SK-N-SH (cell line): ENCODE data around the gene CD300LB. TPM values are rescaled to one million over a fixed set of nuclear protein-coding genes. Genes with fewer than 3 reads are reported as not detected.

ENCODE experiments used
- CTCF ChIA-PET: fragments of 300-600, 350-600 bp; formaldehyde crosslinking; extraction: SDS; loops from one replicate; lab custom pipeline; 2021; lab: Yijun Ruan, JAX
- POLR2A ChIA-PET: fragments of 350-600 bp; sonication (Branson Sonifier 250); formaldehyde crosslinking; extraction: SDS; loops from one replicate; lab custom pipeline; 2020; ENCODE audit warnings: antibody characterized with exemption, inconsistent platforms; lab: Yijun Ruan, JAX
- DNase-seq: peaks from one replicate; pipeline ENCODE4 v3.0.0; 2012
- H2AFZ ChIP-seq: fragments of 200-600 bp; sonication (generic); 2 replicates; pipeline ENCODE4 v1.8.1; 2016; ENCODE audit warnings: antibody characterized with exemption, mild to moderate bottlenecking, low read depth
- H3F3A ChIP-seq: fragments of 200-600 bp; sonication (generic); replicated peaks from 2 replicates; pipeline ENCODE3; 2016; ENCODE audit warnings: antibody characterized with exemption, mild to moderate bottlenecking; ENCODE audit not compliant: insufficient read depth
- H3K27ac ChIP-seq, 2 experiments: fragments of 200-500 bp in 1 of 2; fragments of 200-600 bp in 1 of 2; sonication (Bioruptor generic) in 1 of 2; sonication (generic), shearing (Covaris generic) in 1 of 2; 2 replicates each; pipeline versions ENCODE4 v1.5.1 to v1.6.1; 2014 to 2016; ENCODE audit warnings: low read depth in 2 of 2, inconsistent platforms in 1 of 2, low read length in 1 of 2, mild to moderate bottlenecking in 1 of 2, mixed read lengths in 1 of 2
- H3K27me3 ChIP-seq: fragments of 200-600 bp; sonication (generic), shearing (Covaris generic); 2 replicates; pipeline ENCODE4 v1.6.1; 2016; ENCODE audit warnings: mixed run types; ENCODE audit not compliant: insufficient read depth
- H3K36me3 ChIP-seq, 2 experiments: fragments of 200-500 bp in 1 of 2; fragments of 200-600 bp in 1 of 2; sonication (Bioruptor generic) in 1 of 2; sonication (generic) in 1 of 2; replicated peaks in 1 of 2; 2 replicates each; pipeline versions ENCODE3 to v1.5.1; 2014 to 2016; ENCODE audit warnings: low read length in 1 of 2, mild to moderate bottlenecking in 1 of 2; ENCODE audit not compliant: insufficient read depth in 2 of 2, control insufficient read depth in 1 of 2
- H3K4me1 ChIP-seq, 2 experiments: fragments of 200-500 bp in 1 of 2; fragments of 200-600 bp in 1 of 2; sonication (Bioruptor generic) in 1 of 2; sonication (generic), shearing (Covaris generic) in 1 of 2; 2 replicates each; pipeline versions ENCODE4 v1.5.1 to v1.6.1; 2014 to 2016; ENCODE audit warnings: low read depth in 1 of 2, low read length in 1 of 2, mixed run types in 1 of 2; ENCODE audit not compliant: insufficient read depth in 2 of 2, control insufficient read depth in 1 of 2
- H3K4me2 ChIP-seq: fragments of 200-600 bp; sonication (generic), shearing (Covaris generic); 2 replicates; pipeline ENCODE4 v1.6.1; 2017; ENCODE audit warnings: mixed run types
- H3K4me3 ChIP-seq, 2 experiments: fragments of 200-500 bp in 1 of 2; fragments of 200-600 bp in 1 of 2; sonication (Bioruptor generic) in 1 of 2; sonication (generic), shearing (Covaris generic) in 1 of 2; 2 replicates each; pipeline versions ENCODE4 v1.5.1 to v1.8.1; 2014 to 2016; ENCODE audit warnings: low read depth in 2 of 2, inconsistent platforms in 1 of 2, low read length in 1 of 2, mild to moderate bottlenecking in 1 of 2, mixed read lengths in 1 of 2, moderate library complexity in 1 of 2
- H3K79me2 ChIP-seq: fragments of 200-600 bp; sonication (generic); 2 replicates; pipeline ENCODE4 v1.8.1; 2017; ENCODE audit warnings: mild to moderate bottlenecking; ENCODE audit not compliant: insufficient read depth
- H3K9ac ChIP-seq: fragments of 200-600 bp; sonication (generic); 2 replicates; pipeline ENCODE4 v1.6.1; 2017; ENCODE audit warnings: mixed run types
- H3K9me2 ChIP-seq: fragments of 200-600 bp; sonication (generic); 2 replicates; pipeline ENCODE4 v1.6.1; 2017; ENCODE audit warnings: mixed run types
- H3K9me3 ChIP-seq: fragments of 200-600 bp; sonication (generic); 2 replicates; pipeline ENCODE4 v1.6.1; 2017; ENCODE audit warnings: mixed run types, mild to moderate bottlenecking, moderate library complexity
- H4K20me1 ChIP-seq: fragments of 200-600 bp; sonication (generic); 2 replicates; pipeline ENCODE4 v1.6.1; 2017; ENCODE audit warnings: mild to moderate bottlenecking, mixed run types; ENCODE audit not compliant: insufficient read depth
- CHD2 ChIP-seq: fragments of 150-350 bp; IDR thresholded peaks from 2 replicates; pipeline ENCODE4 v1.6.1; 2018; ENCODE audit warnings: low read length; ENCODE audit not compliant: partially characterized antibody
- CTCF ChIP-seq: fragments of 200-600 bp; sonication (generic); IDR thresholded peaks from 2 replicates; pipeline ENCODE4 v1.6.1; 2017; ENCODE audit warnings: antibody characterized with exemption, mild to moderate bottlenecking, moderate library complexity
- ELF1 ChIP-seq: IDR thresholded peaks from 2 replicates; pipeline ENCODE4 v1.4.0; 2012
- EZH2phosphoT487 ChIP-seq: fragments of 200-600 bp; sonication (generic); IDR thresholded peaks from 2 replicates; pipeline ENCODE4 v1.6.1; 2017; ENCODE audit warnings: low read depth, mixed run types, mild to moderate bottlenecking, antibody characterized with exemption, moderate library complexity, borderline replicate concordance
- FOXJ3 ChIP-seq: sonication (generic); formaldehyde crosslinking; IDR thresholded peaks from 2 replicates; pipeline ENCODE4 v1.5.1; 2020; ENCODE audit warnings: mild to moderate bottlenecking, missing genetic modification reagents
- FOXM1 ChIP-seq: IDR thresholded peaks from 2 replicates; pipeline ENCODE4 v1.4.0; 2012; ENCODE audit warnings: low read depth, mild to moderate bottlenecking
- GABPA ChIP-seq: IDR thresholded peaks from 2 replicates; pipeline ENCODE4 v1.4.0; 2012; ENCODE audit warnings: low read depth, mild to moderate bottlenecking
- GATA2 ChIP-seq: sonication (generic); formaldehyde crosslinking; IDR thresholded peaks from 2 replicates; pipeline ENCODE4 v1.5.0; 2020; ENCODE audit warnings: mild to moderate bottlenecking, missing genetic modification reagents
- MXI1 ChIP-seq: IDR thresholded peaks from 2 replicates; pipeline ENCODE4 v1.6.1; 2012; ENCODE audit warnings: mild to moderate bottlenecking, low read depth, low read length, improper control_type of control experiment
- NFIC ChIP-seq: IDR thresholded peaks from 2 replicates; pipeline ENCODE4 v1.4.0; 2012; ENCODE audit warnings: borderline replicate concordance
- PBX3 ChIP-seq: IDR thresholded peaks from 2 replicates; pipeline ENCODE4; 2012
- RAD21 ChIP-seq: IDR thresholded peaks from 2 replicates; pipeline ENCODE4 v1.6.1; 2012; ENCODE audit warnings: mild to moderate bottlenecking, low read length
- YY1 ChIP-seq: IDR thresholded peaks from 2 replicates; pipeline ENCODE4 v1.4.0; 2012; ENCODE audit warnings: low read depth, mild to moderate bottlenecking
- WGBS: methylation state at CpG from one replicate; pipeline ENCODE4 v1.1.6; 2017; ENCODE audit warnings: low lambda C conversion rate; 5-methylcytosine and 5-hydroxymethylcytosine counted together
- polyA plus RNA-seq, 3 experiments: library from polyadenylated mRNA; depleted of rRNA; stranded (reverse); fragments of >200 nt; gene quantifications; 2 replicates each; pipeline ENCODE4 v1.2.3, GENCODE V29; 2012

CD300LB gene
- polyA plus RNA-seq, 1 of the 3 experiments (the other 2 are of a cell fraction): not detected

GRCh38 chr17:74529243-74529642, 2.0 kb downstream of the CD300LB start:
- H3K9me2 ChIP-seq: no peaks in the 10 kb centered on the region
- no peaks in the 10 kb centered on the region for H3K4me1 ChIP-seq
- no peaks in the 10 kb centered on the region for H3K27me3 ChIP-seq
- H3K27ac ChIP-seq: no peak overlapping the region
- H2AFZ ChIP-seq: no peak overlapping the region
- no peaks in the 10 kb centered on the region for H4K20me1 ChIP-seq
- no peaks in the 10 kb centered on the region for H3K36me3 ChIP-seq
- POLR2A ChIA-PET: no interaction called here
- CTCF ChIA-PET: interaction anchor here (1.0 to 4.2 kb wide), 7 partner anchors 36 to 330 kb away, joined by 3 to 23 read pairs (median 5); partner anchors contain the start of gene CD300H
- DNase-seq: no peak
- no peaks in the 10 kb centered on the region for H3K79me2 ChIP-seq
- no peak overlapping the region for H3K4me3 ChIP-seq
- 0% methylated on average over 5 of the region's 5 CpGs for WGBS
- no peaks in the 10 kb centered on the region for H3F3A ChIP-seq
- H3K9me3 ChIP-seq: no peaks in the 10 kb centered on the region
- H3K4me2 ChIP-seq: no peak overlapping the region
- no peak overlapping the region for H3K9ac ChIP-seq
- no peak for TF ChIP-seq GABPA

GRCh38 chr17:74528491-74529199, 2.6 kb downstream of the CD300LB start:
- ChIA-PET CTCF (interaction anchor here (1.4 to 3.1 kb wide), 4 partner anchors 35 to 149 kb away, joined by 3 to 14 read pairs (median 6); partner anchors contain the start of gene CD300H), POLR2A (no interaction called here)
- TF ChIP-seq CTCF: no peak
- no peak for TF ChIP-seq EZH2phosphoT487
- no peak for TF ChIP-seq YY1
- no peak for TF ChIP-seq FOXM1
- no peak overlapping the region for H3K4me2 ChIP-seq
- H3K9me3 ChIP-seq: no peaks in the 10 kb centered on the region
- H3K27ac ChIP-seq: no peak overlapping the region
- no peaks in the 10 kb centered on the region for H3K36me3 ChIP-seq
- DNase-seq: no peak
- H2AFZ ChIP-seq: no peak overlapping the region
- H3F3A ChIP-seq: no peaks in the 10 kb centered on the region
- H3K79me2 ChIP-seq: no peaks in the 10 kb centered on the region
- no peak overlapping the region for H3K4me3 ChIP-seq
- 12% methylated on average over 8 of the region's 8 CpGs for WGBS
- H4K20me1 ChIP-seq: no peaks in the 10 kb centered on the region
- H3K4me1 ChIP-seq: no peaks in the 10 kb centered on the region
- no peaks in the 10 kb centered on the region for H3K9me2 ChIP-seq
- H3K9ac ChIP-seq: no peak overlapping the region
- no peaks in the 10 kb centered on the region for H3K27me3 ChIP-seq

GRCh38 chr17:74527756-74528155, 3.5 kb downstream of the CD300LB start:
- CTCF ChIA-PET: interaction anchor here (0.5 to 3.1 kb wide), 6 partner anchors 30 to 227 kb away, joined by 3 to 14 read pairs (median 4); partner anchors contain the start of gene CD300H
- H2AFZ ChIP-seq: no peak overlapping the region
- no peaks in the 10 kb centered on the region for H3K9me3 ChIP-seq
- H3K9me2 ChIP-seq: no peaks in the 10 kb centered on the region
- no peak for TF ChIP-seq ELF1
- TF ChIP-seq NFIC: no peak
- TF ChIP-seq FOXJ3 (CRISPR knock-in tag): no peak
- no peak for TF ChIP-seq RAD21
- TF ChIP-seq CHD2: no peak
- no peak for TF ChIP-seq PBX3
- no peak for TF ChIP-seq GABPA
- no peak for TF ChIP-seq GATA2
- TF ChIP-seq MXI1: no peak
- no peak for DNase-seq
- no peaks in the 10 kb centered on the region for H3K36me3 ChIP-seq
- no peak overlapping the region for H3K27ac ChIP-seq
- no peak overlapping the region for H3K4me3 ChIP-seq
- H4K20me1 ChIP-seq: no peaks in the 10 kb centered on the region
- no peaks in the 10 kb centered on the region for H3K27me3 ChIP-seq
- POLR2A ChIA-PET: no interaction called here
- H3K9ac ChIP-seq: no peak overlapping the region
- WGBS: 46% methylated on average over 8 of the region's 8 CpGs
- H3K79me2 ChIP-seq: no peaks in the 10 kb centered on the region
- H3F3A ChIP-seq: no peaks in the 10 kb centered on the region
- H3K4me2 ChIP-seq: no peak overlapping the region
- no peaks in the 10 kb centered on the region for H3K4me1 ChIP-seq
